Mesendoderm (in vitro differentiated cells): ENCODE measurements around the gene HYLS1.
"Not testable (repeated sequence)": the region's sequence is repeated elsewhere in the genome, so short reads cannot be mapped to it uniquely, and the experiment has no call there.

Experiments
- DNase-seq: peaks from one replicate; pipeline ENCODE4 v3.0.0; 2013
- H2AK5ac ChIP-seq: 2 replicates; pipeline ENCODE4 v1.6.1; 2013; ENCODE audit warnings: low read length, inconsistent platforms
- H2BK120ac ChIP-seq: 2 replicates; pipeline ENCODE4 v1.6.1; 2013; ENCODE audit warnings: low read depth, mild to moderate bottlenecking, low read length, moderate library complexity, mixed read lengths
- H2BK15ac ChIP-seq: replicated peaks from 2 replicates; pipeline ENCODE4 v1.6.1; 2013; ENCODE audit warnings: low read depth, mild to moderate bottlenecking, moderate library complexity
- H2BK5ac ChIP-seq: 2 replicates; pipeline ENCODE4 v1.6.1; 2013; ENCODE audit warnings: low read length, inconsistent platforms
- H3K18ac ChIP-seq: 2 replicates; pipeline ENCODE4 v1.6.1; 2013; ENCODE audit warnings: mild to moderate bottlenecking, low read length, mixed read lengths
- H3K23ac ChIP-seq: one replicate; pipeline ENCODE4 v1.6.1; 2013; ENCODE audit warnings: low read length
- H3K27ac ChIP-seq: 2 replicates; pipeline ENCODE4 v1.5.1; 2013; ENCODE audit warnings: low read depth, mild to moderate bottlenecking, inconsistent platforms, low read length, moderate library complexity
- H3K27me3 ChIP-seq: 2 replicates; pipeline ENCODE4 v1.6.1; 2013; ENCODE audit warnings: low read length, control low read depth, mild to moderate bottlenecking, inconsistent platforms; ENCODE audit not compliant: insufficient read depth, poor library complexity
- H3K36me3 ChIP-seq: 2 replicates; pipeline ENCODE4 v1.6.1; 2013; ENCODE audit warnings: low read length, inconsistent platforms; ENCODE audit not compliant: control insufficient read depth, insufficient read depth
- H3K4ac ChIP-seq: one replicate; pipeline ENCODE4 v1.6.1; 2013; ENCODE audit warnings: low read depth, mild to moderate bottlenecking, low read length, moderate library complexity
- H3K4me1 ChIP-seq: 2 replicates; pipeline ENCODE4 v1.6.1; 2013; ENCODE audit warnings: low read depth, low read length, inconsistent platforms; ENCODE audit not compliant: control insufficient read depth
- H3K4me2 ChIP-seq: 2 replicates; pipeline ENCODE4 v1.6.1; 2013; ENCODE audit warnings: low read length
- H3K4me3 ChIP-seq: 2 replicates; pipeline ENCODE4 v1.5.1; 2013; ENCODE audit warnings: mild to moderate bottlenecking, low read length
- H3K56ac ChIP-seq: one replicate; pipeline ENCODE4 v1.6.1; 2013; ENCODE audit warnings: low read length
- H3K79me1 ChIP-seq: 2 replicates; pipeline ENCODE4 v1.6.1; 2013; ENCODE audit warnings: low read length, inconsistent platforms
- H3K79me2 ChIP-seq: 2 replicates; pipeline ENCODE4 v1.6.1; 2013; ENCODE audit warnings: mild to moderate bottlenecking, low read length; ENCODE audit not compliant: control insufficient read depth, insufficient read depth
- H3K9ac ChIP-seq: 2 replicates; pipeline ENCODE4 v1.6.1; 2013; ENCODE audit warnings: low read length, inconsistent platforms
- H4K5ac ChIP-seq: one replicate; pipeline ENCODE4 v1.6.1; 2013; ENCODE audit warnings: low read length
- H4K8ac ChIP-seq: one replicate; pipeline ENCODE4 v1.6.1; 2013; ENCODE audit warnings: low read depth, mild to moderate bottlenecking, control low read depth, low read length, moderate library complexity
- WGBS: extraction: QIAGEN DNeasy Blood & Tissue Kit; methylation state at CpG from one replicate; pipeline ENCODE4 v1.1.7; 2013; ENCODE audit warnings: low lambda C conversion rate, missing lambda C conversion rate; ENCODE audit not compliant: insufficient coverage; ENCODE audit errors: extremely low coverage; 5-methylcytosine and 5-hydroxymethylcytosine counted together

HYLS1 gene

GRCh38 chr11:125904678-125905077 is 17.2 kb downstream of the HYLS1 start:
- H3K27ac ChIP-seq: no peak overlapping the region
- no peak overlapping the region for H3K18ac ChIP-seq
- H3K36me3 ChIP-seq: no peaks in the 10 kb centered on the region
- H2AK5ac ChIP-seq: no peak overlapping the region
- H3K4me1 ChIP-seq: no peaks in the 10 kb centered on the region
- H3K4ac ChIP-seq: no peak overlapping the region
- H3K56ac ChIP-seq: peak overlapping the region; percentile 30
- peaks cover 3% of the 10 kb centered on the region for H3K79me2 ChIP-seq
- no peak overlapping the region for H2BK120ac ChIP-seq
- no peaks in the 10 kb centered on the region for H3K27me3 ChIP-seq
- H3K79me1 ChIP-seq: no peaks in the 10 kb centered on the region
- WGBS: no CpG with 5 or more reads among the region's 11 CpGs
- no peak overlapping the region for H2BK5ac ChIP-seq
- H3K4me2 ChIP-seq: no peak overlapping the region
- no peak overlapping the region for H4K5ac ChIP-seq
- H3K9ac ChIP-seq: no peak overlapping the region
- no peak overlapping the region for H2BK15ac ChIP-seq
- no peak overlapping the region for H3K23ac ChIP-seq
- no peak overlapping the region for H4K8ac ChIP-seq
- no peak for DNase-seq
- no peak overlapping the region for H3K4me3 ChIP-seq

- DNase-seq: no peak
- H4K8ac ChIP-seq: no peak overlapping the region
- H2BK15ac ChIP-seq: no peak overlapping the region
- H4K5ac ChIP-seq: no peak overlapping the region
- H3K18ac ChIP-seq: no peak overlapping the region
- 100% methylated on average over 1 of the region's 8 CpGs for WGBS
- no peaks in the 10 kb centered on the region for H3K4me1 ChIP-seq
- no peak overlapping the region for H3K23ac ChIP-seq
- no peak overlapping the region for H3K27ac ChIP-seq
- H3K79me2 ChIP-seq: no peaks in the 10 kb centered on the region
- H2AK5ac ChIP-seq: no peak overlapping the region
- H3K36me3 ChIP-seq: no peaks in the 10 kb centered on the region
- H3K27me3 ChIP-seq: no peaks in the 10 kb centered on the region
- no peak overlapping the region for H2BK5ac ChIP-seq
- no peak overlapping the region for H3K9ac ChIP-seq
- no peak overlapping the region for H3K4ac ChIP-seq
- H3K4me2 ChIP-seq: no peak overlapping the region
- no peak overlapping the region for H3K56ac ChIP-seq
- no peaks in the 10 kb centered on the region for H3K79me1 ChIP-seq
- H3K4me3 ChIP-seq: no peak overlapping the region
- H2BK120ac ChIP-seq: no peak overlapping the region
These were observed 22.9 kb downstream of the HYLS1 start for GRCh38 chr11:125910226-125910849.

- H3K9ac ChIP-seq, H2BK120ac ChIP-seq, H3K27ac ChIP-seq, H3K18ac ChIP-seq, H3K4me2 ChIP-seq, H2BK15ac ChIP-seq, H4K5ac ChIP-seq, H3K4me1 ChIP-seq, H2BK5ac ChIP-seq, H3K79me2 ChIP-seq, H3K27me3 ChIP-seq, H3K36me3 ChIP-seq, H2AK5ac ChIP-seq, H3K23ac ChIP-seq, H4K8ac ChIP-seq, H3K4ac ChIP-seq, H3K79me1 ChIP-seq, H3K4me3 ChIP-seq, H3K56ac ChIP-seq, DNase-seq: not testable (repeated sequence)
- WGBS: no CpG with 5 or more reads among the region's 3 CpGs
These were observed 27.1 kb downstream of the HYLS1 start for GRCh38 chr11:125914601-125915000.

DNA sequence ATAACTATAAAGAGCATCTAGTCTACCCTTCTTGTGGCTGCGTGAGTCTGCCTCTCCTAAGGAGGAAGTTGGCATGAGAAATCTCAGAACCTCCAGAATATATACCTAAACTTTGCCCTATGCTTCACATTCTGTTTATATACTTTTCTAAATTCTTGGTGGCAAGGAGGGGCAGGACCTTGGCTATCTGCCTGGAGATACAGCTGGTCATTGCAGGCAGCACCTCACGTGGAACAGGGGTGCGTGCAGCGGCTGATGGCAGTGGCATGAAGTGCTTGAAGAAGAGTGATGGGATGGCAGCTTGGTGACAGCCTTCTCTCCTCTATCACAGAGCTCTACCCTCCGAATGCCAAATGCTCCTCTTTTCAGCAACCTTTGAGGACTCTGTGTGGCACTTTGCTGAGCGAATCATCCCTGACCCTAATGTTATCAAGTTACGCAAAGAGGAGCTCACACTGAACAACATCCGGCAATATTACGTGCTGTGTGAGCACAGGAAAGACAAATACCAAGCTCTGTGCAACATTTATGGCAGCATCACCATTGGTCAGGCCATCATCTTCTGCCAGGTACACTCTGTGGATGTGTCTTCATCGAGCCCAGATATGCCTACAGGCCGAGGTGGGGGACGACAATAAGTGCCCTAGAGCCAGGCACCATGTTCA is 29.3 kb downstream of the HYLS1 start:
- H3K79me1 ChIP-seq: no peaks in the 10 kb centered on the region
- no peak overlapping the region for H3K4me2 ChIP-seq
- H4K5ac ChIP-seq: no peak overlapping the region
- no peak overlapping the region for H3K4me3 ChIP-seq
- no peak overlapping the region for H2BK15ac ChIP-seq
- H2AK5ac ChIP-seq: no peak overlapping the region
- no peak overlapping the region for H2BK5ac ChIP-seq
- H3K9ac ChIP-seq: no peak overlapping the region
- H3K79me2 ChIP-seq: no peaks in the 10 kb centered on the region
- no peak overlapping the region for H3K4ac ChIP-seq
- H3K23ac ChIP-seq: no peak overlapping the region
- WGBS: no CpG with 5 or more reads among the region's 12 CpGs
- DNase-seq: no peak
- no peak overlapping the region for H3K27ac ChIP-seq
- no peaks in the 10 kb centered on the region for H3K4me1 ChIP-seq
- no peak overlapping the region for H3K56ac ChIP-seq
- H2BK120ac ChIP-seq: no peak overlapping the region
- no peak overlapping the region for H3K18ac ChIP-seq
- no peaks in the 10 kb centered on the region for H3K36me3 ChIP-seq
- H3K27me3 ChIP-seq: no peaks in the 10 kb centered on the region
- no peak overlapping the region for H4K8ac ChIP-seq

GRCh38 chr11:125918140-125918840 is 30.8 kb downstream of the HYLS1 start:
- no peak overlapping the region for H3K4me3 ChIP-seq

More at GRCh38 chr11:125918140-125918840, 30.8 kb downstream of the HYLS1 start:
- DNase-seq: peak; percentile 22
- Histone ChIP-seq H3K23ac (no peak overlapping the region), H3K79me1 (no peaks in the 10 kb centered on the region), H3K4me2 (no peak overlapping the region), H3K4me1 (no peaks in the 10 kb centered on the region), H3K4ac (no peak overlapping the region), H4K8ac (no peak overlapping the region), H3K18ac (no peak overlapping the region), H2BK120ac (no peak overlapping the region), H4K5ac (no peak overlapping the region), H3K27ac (no peak overlapping the region), H2BK5ac (no peak overlapping the region), H2AK5ac (no peak overlapping the region), H3K9ac (no peak overlapping the region), H2BK15ac (no peak overlapping the region), H3K79me2 (no peaks in the 10 kb centered on the region), H3K27me3 (no peaks in the 10 kb centered on the region), H3K36me3 (no peaks in the 10 kb centered on the region), H3K56ac (no peak overlapping the region)
- WGBS: no CpG with 5 or more reads among the region's 13 CpGs
